DND-41 (cell line): ENCODE results near the gene PODXL.
"Not testable (repeated sequence)": the region's sequence is repeated elsewhere in the genome, so short reads cannot be mapped to it uniquely, and the experiment has no call there.

ENCODE experiments used
- ATAC-seq: fragments of 200-7000 bp; cut with Tn5 transposase; 3 replicates; pipeline ENCODE4 v1.9.1; 2021; ENCODE audit warnings: low read depth; ENCODE audit not compliant: insufficient read depth
- DNase-seq: peaks from one replicate; pipeline ENCODE4 v3.0.0-alpha.2; 2020
- H2AFZ ChIP-seq: 2 replicates; pipeline ENCODE4 v1.6.0; 2012; ENCODE audit warnings: low read depth, low read length
- H3K27ac ChIP-seq: 2 replicates; pipeline ENCODE4 v1.5.1; 2012; ENCODE audit warnings: low read length, inconsistent platforms
- H3K27me3 ChIP-seq: fragments of 200-600 bp; sonication (generic); 2 replicates; pipeline ENCODE4 v1.6.0; 2012; ENCODE audit warnings: low read length, mild to moderate bottlenecking, inconsistent platforms; ENCODE audit not compliant: insufficient read depth, poor library complexity
- H3K36me3 ChIP-seq: 2 replicates; pipeline ENCODE4 v1.5.1; 2012; ENCODE audit warnings: low read length, inconsistent platforms; ENCODE audit not compliant: insufficient read depth
- H3K4me1 ChIP-seq: 2 replicates; pipeline ENCODE4 v1.5.1; 2012; ENCODE audit warnings: mild to moderate bottlenecking, low read length; ENCODE audit not compliant: insufficient read depth
- H3K4me2 ChIP-seq: 2 replicates; pipeline ENCODE4 v1.6.0; 2012; ENCODE audit warnings: mild to moderate bottlenecking, moderate library complexity, low read length, inconsistent platforms; ENCODE audit not compliant: insufficient read depth
- H3K4me3 ChIP-seq, 2 experiments: fragments of 200-600 bp in 1 of 2; shearing (Covaris generic) in 1 of 2; 2 replicates each; pipeline ENCODE4 v1.5.1; 2012 to 2016; ENCODE audit warnings: inconsistent platforms in 2 of 2, low read length in 2 of 2, mild to moderate bottlenecking in 2 of 2, low read depth in 1 of 2, moderate library complexity in 1 of 2
- H3K79me2 ChIP-seq: 2 replicates; pipeline ENCODE4 v1.6.0; 2012; ENCODE audit warnings: low read length, inconsistent platforms; ENCODE audit not compliant: insufficient read depth
- H3K9ac ChIP-seq: 2 replicates; pipeline ENCODE4 v1.6.0; 2012; ENCODE audit warnings: low read depth, mild to moderate bottlenecking, inconsistent platforms, low read length, moderate library complexity
- H3K9me3 ChIP-seq: 2 replicates; pipeline ENCODE4 v1.5.1; 2012; ENCODE audit warnings: low read length, moderate library complexity, mild to moderate bottlenecking, inconsistent platforms; ENCODE audit not compliant: insufficient read depth, severe bottlenecking
- H4K20me1 ChIP-seq: 2 replicates; pipeline ENCODE4 v1.6.0; 2012; ENCODE audit warnings: low read length; ENCODE audit not compliant: insufficient read depth
- CTCF ChIP-seq: IDR thresholded peaks from 2 replicates; pipeline ENCODE4 v1.5.1; 2012; ENCODE audit warnings: borderline replicate concordance, low read length, moderate library complexity, mild to moderate bottlenecking; ENCODE audit not compliant: poor library complexity, severe bottlenecking; ENCODE audit errors: extremely low read depth
- EZH2 ChIP-seq: IDR thresholded peaks from 3 replicates; pipeline ENCODE4 v1.6.1; 2012; ENCODE audit warnings: borderline replicate concordance, low read depth, mild to moderate bottlenecking, moderate library complexity, low read length, inconsistent platforms; ENCODE audit not compliant: severe bottlenecking

PODXL gene

GRCh38 chr7:131471250-131472004 is 85.0 kb downstream of the PODXL start:
- Histone ChIP-seq H3K79me2 (no peaks in the 10 kb centered on the region), H3K4me1 (no peaks in the 10 kb centered on the region), H3K9me3 (no peaks in the 10 kb centered on the region), H3K9ac (no peak overlapping the region), H4K20me1 (no peaks in the 10 kb centered on the region), H3K36me3 (peaks cover 65% of the 10 kb centered on the region), H3K27me3 (no peaks in the 10 kb centered on the region), H3K27ac (no peak overlapping the region), H2AFZ (no peak overlapping the region), H3K4me3 (no peak overlapping the region), H3K4me2 (no peak overlapping the region)
- no peak for ATAC-seq
- TF ChIP-seq EZH2 = no peak
- TF ChIP-seq CTCF = no peak
- DNase-seq = no peak

- TF ChIP-seq CTCF = no peak
- TF ChIP-seq EZH2 = no peak
- Histone ChIP-seq H3K4me3 (no peak overlapping the region), H3K79me2 (no peaks in the 10 kb centered on the region), H2AFZ (no peak overlapping the region), H3K9ac (no peak overlapping the region), H3K27me3 (no peaks in the 10 kb centered on the region), H3K9me3 (no peaks in the 10 kb centered on the region), H3K27ac (no peak overlapping the region), H3K4me1 (no peaks in the 10 kb centered on the region), H4K20me1 (no peaks in the 10 kb centered on the region), H3K36me3 (peaks cover 83% of the 10 kb centered on the region), H3K4me2 (no peak overlapping the region)
- no peak for DNase-seq
- ATAC-seq = no peak
These were observed 88.6 kb downstream of the PODXL start for GRCh38 chr7:131467788-131468187.

- peaks cover 86% of the 10 kb centered on the region for H3K36me3 ChIP-seq
- H3K9ac ChIP-seq = no peak overlapping the region
- no peak overlapping the region for H3K4me3 ChIP-seq
- DNase-seq (no peak), ATAC-seq (no peak)
- no peaks in the 10 kb centered on the region for H3K4me1 ChIP-seq
- no peak overlapping the region for H3K27ac ChIP-seq
- no peaks in the 10 kb centered on the region for H3K27me3 ChIP-seq
- no peaks in the 10 kb centered on the region for H3K79me2 ChIP-seq
- H2AFZ ChIP-seq = no peak overlapping the region
- TF ChIP-seq EZH2 = no peak
- no peak for TF ChIP-seq CTCF
- no peak overlapping the region for H3K4me2 ChIP-seq
- no peaks in the 10 kb centered on the region for H4K20me1 ChIP-seq
- no peaks in the 10 kb centered on the region for H3K9me3 ChIP-seq
These were observed 89.6 kb downstream of the PODXL start for GRCh38 chr7:131466735-131467365.

- not testable (repeated sequence) for H3K27me3 ChIP-seq
These were observed 93.7 kb downstream of the PODXL start for GRCh38 chr7:131462715-131463114.

More at GRCh38 chr7:131462715-131463114, 93.7 kb downstream of the PODXL start:
- not testable (repeated sequence) for H4K20me1 ChIP-seq, H3K9me3 ChIP-seq, DNase-seq, H3K27ac ChIP-seq, ATAC-seq, H3K79me2 ChIP-seq, H2AFZ ChIP-seq, H3K4me1 ChIP-seq, H3K9ac ChIP-seq, H3K4me2 ChIP-seq, H3K4me3 ChIP-seq
- H3K36me3 ChIP-seq = peaks cover 56% of the 10 kb centered on the region
